IPS-NIHi11 (cell line): ENCODE results near the gene COA5.
"Not testable (repeated sequence)": the region's sequence is repeated elsewhere in the genome, so short reads cannot be mapped to it uniquely, and the experiment has no call there.

Experiments
- DNase-seq: peaks from one replicate; pipeline ENCODE4 v3.0.0; 2012; ENCODE audit warnings: mixed read lengths, low spot score

The COA5 gene

DNA sequence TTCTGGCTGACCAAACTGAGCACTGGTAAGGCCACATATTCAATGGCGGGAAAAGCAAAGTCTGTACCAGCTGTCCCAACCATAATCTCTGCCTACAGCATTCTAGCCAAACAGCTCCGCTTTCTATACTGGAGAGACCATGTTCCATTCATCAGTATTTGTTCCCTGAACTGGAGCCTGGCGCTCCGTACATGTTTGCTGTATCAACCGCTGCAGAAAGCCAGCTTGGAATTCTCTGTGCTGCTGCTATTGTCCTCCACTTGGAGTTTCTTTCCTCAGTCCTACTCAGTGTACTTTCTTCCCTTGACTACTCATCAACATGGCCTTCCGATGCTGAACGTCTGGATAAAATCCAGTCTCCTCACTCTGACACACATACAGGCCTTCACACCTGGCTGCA lies 1.9 kb downstream of the COA5 start:
- DNase-seq, result no peak

GRCh38 chr2:98605076-98605475 lies 3.2 kb downstream of the COA5 start:
- no peak for DNase-seq

- DNase-seq, result no peak
Measured at GRCh38 chr2:98604547-98604946, 3.8 kb downstream of the COA5 start.

DNA sequence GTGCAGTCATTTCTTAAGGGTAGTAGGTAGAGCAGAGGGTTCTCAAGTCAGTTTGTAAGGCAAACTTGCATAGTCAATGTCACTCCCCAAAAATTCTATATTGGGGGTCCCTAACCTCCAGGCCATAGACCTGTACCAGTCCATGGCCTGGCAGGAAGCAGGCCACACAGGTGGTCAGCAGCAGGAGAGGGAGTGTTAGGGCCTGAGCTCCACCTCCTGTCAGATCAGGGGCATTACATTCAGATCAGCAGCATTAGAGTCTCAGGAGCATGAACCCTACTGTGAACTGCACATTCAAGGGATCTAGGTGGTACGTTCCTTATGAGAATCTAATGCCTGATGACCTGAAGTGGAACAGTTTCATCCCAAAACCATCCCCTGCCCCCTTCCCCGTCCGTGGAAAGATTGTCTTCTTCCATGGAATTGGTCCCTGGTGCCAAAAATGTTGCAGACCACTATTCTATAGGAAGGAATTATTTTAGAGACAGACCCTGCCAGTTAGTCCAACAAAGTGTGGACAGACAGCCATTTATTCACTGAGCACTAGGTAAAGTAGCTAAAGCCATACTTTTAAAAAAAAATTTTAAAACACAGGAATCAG lies 6.7 kb downstream of the COA5 start:
- DNase-seq, result peak; percentile 69

- DNase-seq, result no peak
Measured at GRCh38 chr2:98598781-98599428, 9.4 kb downstream of the COA5 start.

DNA sequence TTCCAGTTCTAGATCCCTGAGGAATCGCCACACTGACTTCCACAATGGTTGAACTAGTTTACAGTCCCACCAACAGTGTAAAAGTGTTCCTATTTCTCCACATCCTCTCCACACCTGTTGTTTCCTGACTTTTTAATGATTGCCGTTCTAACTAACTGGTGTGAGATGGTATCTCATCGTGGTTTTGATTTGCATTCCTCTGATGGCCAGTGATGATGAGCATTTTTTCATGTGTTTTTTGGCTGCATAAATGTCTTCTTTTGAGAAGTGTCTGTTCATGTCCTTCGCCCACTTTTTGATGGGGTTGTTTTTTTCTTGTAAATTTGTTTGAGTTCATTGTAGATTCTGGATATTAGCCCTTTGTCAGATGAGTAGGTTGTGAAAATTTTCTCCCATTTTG lies 13.6 kb downstream of the COA5 start:
- DNase-seq, result not testable (repeated sequence)

DNA sequence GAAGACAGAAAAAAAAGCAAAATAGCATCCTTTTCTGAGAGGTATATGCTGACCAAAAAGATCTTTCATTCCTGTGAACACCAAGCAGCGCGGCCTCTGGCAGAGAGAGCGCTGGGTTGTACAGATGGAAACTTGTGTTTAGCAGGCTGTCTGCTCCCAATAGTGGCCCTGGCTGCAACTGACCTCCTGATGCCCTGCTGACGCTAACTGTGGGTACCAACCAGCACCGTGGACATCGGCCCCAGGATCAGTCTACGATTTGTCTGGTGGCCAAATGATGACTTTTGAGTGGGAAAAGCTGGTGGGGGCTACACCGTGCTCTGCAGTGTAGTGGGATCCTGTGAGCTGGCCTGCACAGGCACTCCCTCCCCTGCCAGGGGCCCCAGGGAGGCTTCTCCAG lies 15.7 kb downstream of the COA5 start:
- DNase-seq, result no peak

DNA sequence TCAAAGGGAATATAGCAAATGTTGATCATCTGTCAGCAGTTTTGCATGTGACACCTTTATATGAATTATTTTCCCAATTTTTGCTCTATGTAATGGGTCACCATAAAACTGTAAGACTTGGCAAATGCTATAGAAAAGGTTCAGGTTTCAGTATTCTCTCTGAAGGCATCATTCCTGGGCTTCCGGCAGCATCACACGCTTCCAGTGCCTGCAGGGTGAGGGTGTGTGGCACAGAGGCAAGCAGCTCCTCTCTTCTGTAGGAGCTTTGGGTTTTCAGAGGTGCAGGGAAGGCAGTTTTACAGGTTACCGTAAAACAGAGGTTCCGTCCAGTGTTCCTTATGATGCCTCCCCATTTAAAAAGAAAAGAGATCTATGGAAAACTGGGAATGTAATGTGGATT lies 18.8 kb downstream of the COA5 start:
- no peak for DNase-seq

DNA sequence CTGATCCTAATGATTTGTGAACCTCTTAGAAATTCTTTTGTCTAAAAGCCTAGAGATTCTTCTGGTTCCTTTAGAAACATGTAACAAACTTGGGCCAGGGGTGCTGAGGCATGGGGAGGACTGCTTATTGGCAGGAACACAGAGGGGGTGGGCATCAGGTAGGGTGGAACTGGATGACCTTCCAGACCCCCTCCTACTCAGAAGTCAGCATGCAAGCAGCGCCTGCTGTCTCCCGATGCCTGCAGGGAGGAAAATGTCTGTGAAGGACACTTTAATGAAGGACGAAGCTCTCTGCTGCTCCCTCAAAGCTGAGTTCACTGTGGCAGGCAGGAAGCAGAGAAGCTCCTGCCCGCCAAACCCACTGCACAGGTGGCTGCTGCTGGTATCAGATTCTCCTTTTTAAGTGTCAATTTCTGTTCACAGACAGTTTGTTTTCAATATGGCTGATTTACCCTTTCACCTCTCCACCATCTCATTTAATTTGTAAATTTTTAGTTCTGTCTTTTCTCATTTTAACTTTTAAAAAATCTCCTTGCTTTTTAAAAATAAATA lies 19.4 kb downstream of the COA5 start:
- DNase-seq, result no peak

GRCh38 chr2:98586551-98587140 lies 21.7 kb downstream of the COA5 start:
- DNase-seq, result no peak

DNA sequence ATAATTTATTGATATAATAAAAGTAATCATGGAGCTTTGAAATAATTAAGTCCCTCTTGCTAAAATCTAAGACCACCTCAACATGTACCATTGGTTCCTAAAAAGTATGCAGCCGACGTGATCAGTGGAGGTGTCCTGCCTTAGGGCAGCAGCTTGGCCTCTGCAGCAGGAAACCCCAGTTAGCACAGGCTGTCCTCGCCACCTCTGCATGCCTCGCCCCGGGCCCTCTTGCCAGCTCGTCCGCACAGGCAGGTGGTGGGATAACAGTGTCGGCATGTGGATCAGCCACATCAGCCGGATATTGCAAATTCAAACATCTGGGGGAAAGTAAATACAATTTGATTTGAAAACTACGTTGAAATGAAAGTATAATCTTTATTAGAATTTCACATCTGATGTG lies 22.9 kb downstream of the COA5 start:
- no peak for DNase-seq

- DNase-seq, result no peak
Measured at GRCh38 chr2:98583816-98584618, 24.3 kb downstream of the COA5 start.

GRCh38 chr2:98583276-98583675 lies 25.0 kb downstream of the COA5 start:
- no peak for DNase-seq

DNA sequence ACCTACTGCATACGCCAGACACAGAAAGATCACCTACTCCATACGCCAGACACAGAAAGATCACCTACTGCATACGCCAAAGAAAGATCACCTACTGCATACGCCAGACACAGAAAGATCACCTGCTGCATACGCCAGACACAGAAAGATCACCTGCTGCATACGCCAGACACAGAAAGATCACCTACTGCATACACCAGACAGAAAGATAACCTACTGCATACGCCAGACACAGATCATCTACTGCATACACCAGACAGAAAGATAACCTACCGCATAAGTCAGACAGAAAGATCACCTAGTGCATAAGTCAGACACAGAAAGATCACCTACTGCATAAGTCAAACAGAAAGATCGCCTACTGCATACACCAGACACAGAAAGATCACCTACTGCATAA lies 25.8 kb downstream of the COA5 start:
- DNase-seq, result no peak

GRCh38 chr2:98580656-98581284 lies 27.5 kb downstream of the COA5 start:
- DNase-seq, result no peak

DNA sequence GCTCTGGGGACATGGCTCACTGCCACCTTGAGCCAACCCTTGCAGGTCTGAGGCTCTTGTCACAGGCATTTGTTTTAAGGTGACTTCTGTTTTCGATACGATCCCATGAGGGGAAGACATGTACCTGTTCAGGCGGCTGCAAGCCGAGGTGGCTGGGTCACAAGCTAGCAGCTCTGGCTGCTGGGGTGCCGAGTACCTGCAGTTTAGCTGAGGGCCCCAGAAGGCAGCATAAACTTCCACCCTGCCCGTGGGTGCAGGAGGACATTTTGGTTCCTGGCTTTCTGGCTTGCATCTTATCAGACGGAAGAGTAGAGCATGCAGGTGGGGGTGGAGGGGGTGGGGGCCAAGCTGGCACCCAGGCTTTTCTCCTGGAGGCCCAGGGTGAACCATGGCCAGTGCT lies 28.4 kb downstream of the COA5 start:
- no peak for DNase-seq

GRCh38 chr2:98578231-98578630 lies 30.1 kb downstream of the COA5 start:
- DNase-seq, result no peak

GRCh38 chr2:98577313-98577712 lies 31.0 kb downstream of the COA5 start:
- no peak for DNase-seq

GRCh38 chr2:98576666-98577312 lies 31.5 kb downstream of the COA5 start:
- DNase-seq, result no peak

- no peak for DNase-seq
Measured at GRCh38 chr2:98573426-98573825, 34.9 kb downstream of the COA5 start.

DNA sequence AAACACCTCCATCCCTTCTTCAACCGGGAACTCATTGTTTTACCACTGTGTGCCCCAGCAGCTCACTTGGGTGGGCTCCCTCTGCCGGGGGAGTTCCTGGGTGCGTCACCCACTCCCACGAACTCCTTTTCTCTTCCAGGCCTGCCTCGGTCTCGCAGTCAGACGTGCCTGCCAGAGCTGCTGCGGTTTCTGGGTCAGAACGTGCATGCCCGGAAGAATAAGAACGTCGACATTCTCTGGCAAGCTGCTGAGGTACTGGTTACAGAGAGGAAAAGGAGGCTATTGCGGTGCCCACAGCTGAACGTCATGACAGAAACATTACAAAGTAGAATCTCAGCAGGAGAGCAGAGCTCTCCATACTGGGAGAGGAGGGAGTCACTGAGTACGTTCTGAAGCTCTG lies 35.6 kb downstream of the COA5 start:
- DNase-seq, result no peak

GRCh38 chr2:98572211-98572610 lies 36.1 kb downstream of the COA5 start:
- no peak for DNase-seq
